Fibroblast of lung (primary cell): ENCODE measurements around the gene MLST8. TPM values are rescaled to one million over a fixed set of nuclear protein-coding genes. Genes with fewer than 3 reads are reported as not detected.
A peak's percentile ranks its signal among the peaks of the same experiment; 100 is the strongest.

Experiments
- DNase-seq, 2 donors: peaks; one replicate each; pipeline versions ENCODE4 v3.0.0 to v3.0.0-alpha.2; 2010; ENCODE audit warnings: low read depth in 2 of 2
- H2AFZ ChIP-seq: 2 replicates; pipeline ENCODE4 v1.5.1; 2012; ENCODE audit warnings: low read length, control low read depth, inconsistent platforms
- H3K27ac ChIP-seq: 2 replicates; pipeline ENCODE4 v1.5.1; 2011; ENCODE audit warnings: low read length, control low read depth; ENCODE audit not compliant: insufficient read depth
- H3K27me3 ChIP-seq: 2 replicates; pipeline ENCODE4 v1.5.1; 2011; ENCODE audit warnings: mild to moderate bottlenecking, low read length; ENCODE audit not compliant: control insufficient read depth, insufficient read depth
- H3K36me3 ChIP-seq: 2 replicates; pipeline ENCODE4 v1.5.1; 2011; ENCODE audit warnings: low read length; ENCODE audit not compliant: control insufficient read depth, insufficient read depth
- H3K4me1 ChIP-seq: 2 replicates; pipeline ENCODE4 v1.5.1; 2011; ENCODE audit warnings: low read length; ENCODE audit not compliant: control insufficient read depth, insufficient read depth; ENCODE audit errors: extremely low read depth
- H3K4me2 ChIP-seq: 2 replicates; pipeline ENCODE4 v1.5.1; 2011; ENCODE audit warnings: low read length, control low read depth; ENCODE audit not compliant: insufficient read depth; ENCODE audit errors: extremely low read depth
- H3K4me3 ChIP-seq, 4 experiments: fragments of 200-600 bp in 1 of 4; sonication (generic) in 1 of 4; replicated peaks in 1 of 4; 2 replicates each; pipeline ENCODE4 v1.5.1; 2011 to 2016; ENCODE audit warnings: low read length in 4 of 4, low read depth in 3 of 4, mild to moderate bottlenecking in 3 of 4, control low read depth in 2 of 4, inconsistent platforms in 1 of 4, mixed read lengths in 1 of 4; ENCODE audit not compliant: insufficient read depth in 1 of 4; ENCODE audit errors: control extremely low read depth in 1 of 4
- H3K79me2 ChIP-seq: 2 replicates; pipeline ENCODE4 v1.5.1; 2012; ENCODE audit warnings: mild to moderate bottlenecking, low read length, inconsistent platforms; ENCODE audit not compliant: control insufficient read depth, insufficient read depth
- H3K9ac ChIP-seq: 2 replicates; pipeline ENCODE4 v1.5.1; 2011; ENCODE audit warnings: mild to moderate bottlenecking, low read length, control low read depth; ENCODE audit not compliant: insufficient read depth
- H3K9me3 ChIP-seq: 2 replicates; pipeline ENCODE4 v1.5.1; 2012; ENCODE audit warnings: low read depth, low read length; ENCODE audit not compliant: control insufficient read depth, insufficient read depth
- H4K20me1 ChIP-seq: 2 replicates; pipeline ENCODE4 v1.5.1; 2011; ENCODE audit warnings: low read length; ENCODE audit not compliant: control insufficient read depth, insufficient read depth; ENCODE audit errors: extremely low read depth
- CTCF ChIP-seq, 2 donors: IDR thresholded peaks in 1 of 2; conservative IDR thresholded peaks in 1 of 2; 1 replicate in 1 of 2; 2 replicates in 1 of 2; pipeline ENCODE4 v1.5.1; 2011 to 2012; ENCODE audit warnings: low read length in 2 of 2, control low read depth in 1 of 2, inconsistent platforms in 1 of 2, low read depth in 1 of 2, mild to moderate bottlenecking in 1 of 2
- EZH2 ChIP-seq: IDR thresholded peaks from 2 replicates; pipeline ENCODE4 v1.5.1; 2012; ENCODE audit warnings: low read length, control low read depth, mild to moderate bottlenecking; ENCODE audit errors: missing control alignments
- polyA plus RNA-seq, 2 donors: library from polyadenylated mRNA; depleted of rRNA in 1 of 2; stranded (reverse) in 1 of 2; unstranded in 1 of 2; fragments of >200 nt; gene quantifications; 2 replicates each; pipeline ENCODE4 v1.2.1, GENCODE V29; 2011 to 2012; ENCODE audit warnings: missing spikeins in 1 of 2
- total RNA-seq: library from RNA; depleted of rRNA; stranded (reverse); fragments of >200 nt; gene quantifications from 2 replicates; pipeline ENCODE4 v1.2.1, GENCODE V29; 2014

Gene MLST8
- total and polyA plus RNA-seq, 2 donors (not counting 1 experiment from before 2014, with no cell fraction given), result 16.8 to 30.9 TPM

GRCh38 chr16:2211923-2212347 is 6.7 kb downstream of the MLST8 start:
- no peak overlapping the region for H3K9ac ChIP-seq
- peaks cover 23% of the 10 kb centered on the region for H3K36me3 ChIP-seq
- DNase-seq, result no peak
- H2AFZ ChIP-seq, result no peak overlapping the region
- H4K20me1 ChIP-seq, result no peaks in the 10 kb centered on the region
- peaks cover 18% of the 10 kb centered on the region for H3K79me2 ChIP-seq
- H3K4me3 ChIP-seq, result no peak overlapping the region
- no peak for TF ChIP-seq CTCF (conservative IDR thresholded peaks at IDR 0.05 in 1 of 2, IDR thresholded peaks at IDR 0.05 in 1 of 2; ENCODE audit: low read depth in 1 of 2, low read length in 2 of 2)
- no peak for TF ChIP-seq EZH2
- H3K27me3 ChIP-seq, result no peaks in the 10 kb centered on the region
- H3K9me3 ChIP-seq, result no peaks in the 10 kb centered on the region
- no peak overlapping the region for H3K4me2 ChIP-seq
- peaks cover 7% of the 10 kb centered on the region for H3K4me1 ChIP-seq
- H3K27ac ChIP-seq, result no peak overlapping the region

GRCh38 chr16:2212362-2213324 is 7.4 kb downstream of the MLST8 start:
- peaks cover 7% of the 10 kb centered on the region for H3K4me1 ChIP-seq
- peak overlapping the region; percentile 52 to 73 (median 66) for H3K4me3 ChIP-seq
- peak overlapping the region; percentile 77 for H3K4me2 ChIP-seq
- H3K36me3 ChIP-seq, result peaks cover 19% of the 10 kb centered on the region
- H3K9me3 ChIP-seq, result no peaks in the 10 kb centered on the region
- H4K20me1 ChIP-seq, result no peaks in the 10 kb centered on the region
- DNase-seq, result no peak
- peaks cover 18% of the 10 kb centered on the region for H3K79me2 ChIP-seq
- no peaks in the 10 kb centered on the region for H3K27me3 ChIP-seq
- H3K9ac ChIP-seq, result no peak overlapping the region
- TF ChIP-seq EZH2 (no peak), CTCF (conservative IDR thresholded peaks at IDR 0.05 in 1 of 2, IDR thresholded peaks at IDR 0.05 in 1 of 2; ENCODE audit: low read depth in 1 of 2, low read length in 2 of 2) (no peak)
- H3K27ac ChIP-seq, result no peak overlapping the region
- no peak overlapping the region for H2AFZ ChIP-seq

GRCh38 chr16:2213817-2214718 is 8.8 kb downstream of the MLST8 start:
- H3K27ac ChIP-seq, result peak overlapping the region; percentile 69
- peaks cover 7% of the 10 kb centered on the region for H3K4me1 ChIP-seq

More at GRCh38 chr16:2213817-2214718, 8.8 kb downstream of the MLST8 start:
- DNase-seq, result no peak
- Histone ChIP-seq H3K79me2 (peaks cover 18% of the 10 kb centered on the region), H3K4me2 (peak overlapping the region; percentile 77), H3K27me3 (no peaks in the 10 kb centered on the region), H3K9me3 (no peaks in the 10 kb centered on the region), H3K9ac (peak overlapping the region; percentile 75), H3K4me3 (peak overlapping the region; percentile 52 to 73 (median 66)), H4K20me1 (no peaks in the 10 kb centered on the region), H2AFZ (peak overlapping the region; percentile 81), H3K36me3 (peaks cover 9% of the 10 kb centered on the region)
- TF ChIP-seq CTCF (conservative IDR thresholded peaks at IDR 0.05 in 1 of 2, IDR thresholded peaks at IDR 0.05 in 1 of 2; ENCODE audit: low read depth in 1 of 2, low read length in 2 of 2) (no peak), EZH2 (no peak)
